Stimulated activated CD4-positive, alpha-beta T cell treated with anti-CD3 and anti-CD28 coated beads, Interleukin-15, amount 100 ng/mL, for 48 hours (primary cell): ENCODE measurements around the gene RPS5.
A peak's percentile ranks its signal among the peaks of the same experiment; 100 is the strongest.
"Not testable (repeated sequence)": the region's sequence is repeated elsewhere in the genome, so short reads cannot be mapped to it uniquely, and the experiment has no call there.

ENCODE experiments used
- DNase-seq, 2 donors: peaks; one replicate each; pipeline ENCODE4 v3.0.0-alpha.2; 2020; ENCODE audit warnings: low read depth in 2 of 2

The RPS5 gene

DNA sequence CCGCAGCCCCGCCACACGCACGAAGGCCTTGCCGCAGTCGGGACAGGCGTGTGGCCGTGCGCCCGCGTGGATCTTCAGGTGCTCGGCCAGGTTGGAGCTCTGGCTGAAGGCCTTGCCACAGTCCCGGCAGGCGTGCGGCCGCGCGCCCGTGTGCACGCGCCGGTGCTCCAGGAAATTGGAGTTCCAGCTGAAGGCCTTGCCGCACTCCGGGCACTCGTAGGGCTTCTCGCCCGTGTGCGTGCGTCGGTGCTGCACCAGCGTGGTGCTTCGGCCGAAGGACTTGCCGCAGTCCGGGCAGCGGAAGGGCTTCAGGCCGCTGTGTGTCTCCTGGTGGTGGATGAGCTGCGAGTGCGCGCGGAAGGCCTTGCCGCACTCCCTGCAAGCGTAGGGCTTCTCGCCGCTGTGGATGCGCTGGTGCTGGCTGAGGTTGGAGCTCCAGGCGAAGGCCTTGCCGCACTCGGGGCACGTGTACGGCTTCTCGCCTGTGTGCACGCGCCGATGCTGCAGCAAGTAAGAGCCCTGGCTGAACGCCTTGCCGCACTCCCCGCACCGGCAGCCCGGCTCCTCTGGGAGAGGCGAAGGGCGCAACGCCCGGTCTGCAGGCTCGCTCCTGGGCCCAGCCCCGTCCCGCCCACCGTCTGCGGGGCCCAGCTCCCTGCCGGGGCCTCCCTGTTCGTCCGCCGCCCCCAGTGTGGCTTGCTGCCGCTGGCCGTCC lies 30.1 kb upstream of the RPS5 start:
- no peak for DNase-seq

DNA sequence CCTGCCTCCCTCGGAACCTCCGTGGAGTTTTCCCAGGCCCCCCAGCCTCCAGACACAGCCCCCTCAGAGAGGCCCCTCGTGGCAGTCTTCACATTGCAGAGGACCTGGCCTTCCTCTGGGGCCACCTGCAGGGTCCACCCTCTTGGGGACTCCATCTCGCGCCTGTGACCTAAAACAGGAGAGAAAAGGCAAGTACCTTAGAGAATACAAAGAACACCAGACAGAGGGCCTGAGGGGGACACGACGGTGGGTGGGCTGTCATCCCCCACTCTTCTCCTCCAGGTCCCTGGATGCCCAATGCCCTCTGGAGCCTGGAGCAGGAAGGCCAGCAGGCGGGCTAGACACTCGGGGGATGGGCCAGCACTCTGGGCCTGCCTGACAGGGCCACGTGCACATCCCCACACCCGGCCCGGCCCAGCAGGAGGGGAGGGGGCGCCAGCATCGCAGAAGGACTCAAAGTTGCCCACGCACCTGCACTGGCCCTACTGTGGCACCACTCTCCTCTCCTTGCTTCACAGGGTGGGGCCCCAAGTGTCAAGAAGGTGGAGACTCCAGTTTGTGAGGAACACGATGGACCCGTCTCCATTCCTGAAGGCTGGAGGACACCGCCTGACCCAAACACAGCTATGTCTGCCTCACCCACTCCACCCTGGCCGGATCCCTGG lies 29.5 kb upstream of the RPS5 start:
- DNase-seq, result no peak

DNA sequence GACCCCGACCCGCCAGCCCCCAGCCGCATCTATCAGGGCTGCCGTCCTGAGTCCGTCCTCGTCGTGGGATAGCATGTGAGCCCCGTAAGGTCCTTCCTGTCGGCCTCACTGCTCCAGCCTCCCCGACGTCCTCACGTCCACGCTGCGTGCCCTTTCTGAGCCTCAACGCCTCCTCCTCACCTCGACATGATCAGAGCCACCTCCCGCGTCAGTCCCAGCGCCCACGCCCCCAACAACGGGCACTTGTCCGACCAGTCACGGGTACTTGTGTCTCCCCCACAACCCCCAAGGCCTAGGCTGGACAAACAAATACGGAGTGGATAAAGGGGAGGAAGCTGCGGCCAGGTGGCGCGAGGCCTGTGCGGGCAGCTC lies 25.2 kb upstream of the RPS5 start:
- DNase-seq, result peak in 1 of 2 donors; percentile 35

DNA sequence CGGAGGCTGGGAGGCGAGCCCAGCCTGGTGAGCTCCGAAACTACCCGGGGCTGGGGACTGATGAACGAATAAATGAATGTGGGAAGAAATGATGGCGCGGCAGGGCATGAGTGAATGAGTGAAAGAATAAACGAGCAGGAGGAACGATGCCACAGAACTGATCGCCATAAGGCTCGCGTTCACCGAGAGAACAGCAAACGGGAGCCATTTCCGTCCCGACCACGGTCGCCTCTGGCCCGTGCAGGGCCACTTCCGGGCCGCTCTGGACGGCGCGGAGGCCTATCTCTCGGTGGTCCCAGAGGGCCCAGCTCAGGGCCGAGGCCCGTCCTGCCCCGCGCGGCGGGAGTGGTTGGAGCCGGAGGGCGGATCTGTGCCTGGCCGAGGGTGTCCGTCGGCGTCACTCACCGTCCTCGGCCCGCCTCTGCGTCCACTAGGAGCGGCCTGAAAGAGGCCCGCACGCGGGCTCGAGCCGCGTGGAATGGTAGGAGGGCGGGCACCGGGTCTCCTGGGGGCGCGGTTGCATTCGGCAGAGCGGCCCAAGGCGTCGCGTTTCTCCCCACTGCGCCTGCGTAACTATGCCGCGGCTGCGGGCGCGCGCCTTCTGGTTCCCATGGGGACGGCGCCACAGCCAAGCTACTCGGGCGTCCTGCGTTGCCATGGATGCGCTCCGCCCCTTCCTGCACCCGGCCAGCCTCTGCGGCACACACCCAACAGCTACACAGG lies 24.6 kb upstream of the RPS5 start, which contains the start of gene ZNF497:
Gene ZNF497, minus strand, starts transcription at position 480 of the 723 bp plus-strand sequence. CDS start 5,116 bp downstream, outside the sequence.
- DNase-seq, result peak; percentile 92 to 96

DNA sequence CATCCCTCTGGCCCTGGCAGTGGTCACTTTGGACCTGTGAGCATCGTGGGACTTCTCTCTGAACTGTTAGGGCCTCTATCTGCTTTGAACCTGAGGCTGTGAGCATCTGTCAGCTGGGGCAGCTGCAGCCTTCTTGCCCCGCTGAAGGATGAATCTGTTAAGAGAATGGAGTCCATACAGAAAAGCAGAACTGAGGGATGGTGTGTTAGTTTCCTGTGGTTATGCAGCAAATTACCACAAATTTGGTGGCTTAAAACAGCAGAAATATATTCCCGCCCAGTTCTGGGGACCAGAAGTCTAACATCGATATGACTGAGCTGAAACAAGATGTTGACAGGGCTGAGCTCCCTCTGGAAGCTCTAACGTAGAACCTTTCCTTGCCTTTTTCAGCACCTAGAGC lies 22.9 kb upstream of the RPS5 start:
- DNase-seq, result no peak

DNA sequence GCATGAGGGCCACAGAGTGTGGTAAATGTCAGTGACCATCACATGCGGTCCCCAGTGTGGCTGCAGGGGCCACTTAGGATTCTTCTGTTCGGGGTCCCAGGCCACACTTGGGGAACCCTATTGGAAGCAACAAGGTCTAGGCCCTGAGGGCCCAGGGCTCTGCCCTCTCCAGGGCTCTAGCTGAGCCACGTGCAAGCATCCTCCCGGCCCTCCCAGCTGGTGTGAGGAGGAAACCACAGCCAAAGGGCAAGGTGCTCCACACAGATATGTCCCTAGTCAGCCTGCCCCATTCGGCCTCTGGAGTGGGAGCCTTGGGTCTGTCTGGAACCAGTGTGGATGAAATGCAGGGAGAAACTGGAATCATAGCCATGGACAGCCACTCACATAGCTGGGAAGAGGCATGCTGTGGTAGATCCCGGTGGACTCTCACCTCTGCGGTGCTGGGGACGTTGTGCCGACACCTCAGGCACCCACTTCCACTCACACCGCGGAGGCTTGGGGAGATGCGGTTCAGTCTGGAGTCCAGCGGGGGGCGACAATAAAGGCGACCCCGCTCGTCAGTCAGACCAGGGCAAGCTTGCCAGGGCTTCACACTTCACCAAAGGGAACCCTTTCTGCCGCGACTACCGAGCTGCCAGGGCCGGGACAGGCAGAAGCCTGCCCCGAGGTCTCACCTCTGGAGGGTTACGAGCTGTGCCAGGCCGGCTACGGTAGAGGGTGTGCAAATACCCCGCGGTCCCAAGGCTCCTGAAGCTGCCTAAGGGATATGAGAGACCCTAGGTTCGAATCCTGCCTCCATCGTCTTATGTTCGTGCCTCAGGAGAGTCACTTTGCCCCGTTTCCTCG lies 20.3 kb upstream of the RPS5 start:
- no peak for DNase-seq

DNA sequence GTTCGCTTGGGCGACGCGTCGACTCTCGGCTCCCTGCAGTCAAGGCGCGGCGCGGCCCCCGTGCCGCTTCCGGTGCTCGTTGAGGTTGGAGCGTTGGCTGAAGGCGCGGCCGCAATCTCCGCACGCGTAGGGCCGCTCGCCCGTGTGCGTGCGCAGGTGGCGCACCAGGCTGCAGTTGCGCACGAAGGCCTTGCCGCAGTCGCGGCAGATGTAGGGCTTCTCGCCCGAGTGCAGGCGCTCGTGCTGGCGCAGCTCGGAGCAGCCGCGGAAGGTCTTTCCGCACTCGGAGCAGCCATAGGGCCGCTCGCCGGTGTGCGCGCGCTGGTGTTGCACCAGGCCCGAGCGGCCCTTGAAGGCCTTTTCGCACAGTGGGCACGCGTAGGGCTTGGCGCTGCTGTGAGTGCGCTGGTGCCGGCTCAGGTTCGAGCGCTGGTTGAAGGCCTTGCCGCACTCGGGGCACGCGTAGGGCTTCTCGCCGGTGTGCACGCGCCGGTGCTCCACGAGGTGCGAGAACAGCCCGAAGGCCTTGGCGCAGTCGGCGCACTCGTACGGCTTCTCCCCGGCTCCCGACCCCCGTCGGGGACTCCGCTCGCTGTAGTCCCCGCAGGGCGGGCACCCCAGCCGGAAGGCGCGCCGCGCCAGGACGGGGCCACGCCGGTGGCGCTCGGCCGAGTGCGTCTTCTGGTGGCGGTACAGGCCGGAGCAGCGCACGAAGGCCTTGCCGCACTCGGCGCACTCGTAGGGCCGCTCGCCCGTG lies 19.2 kb upstream of the RPS5 start:
- DNase-seq, result no peak

DNA sequence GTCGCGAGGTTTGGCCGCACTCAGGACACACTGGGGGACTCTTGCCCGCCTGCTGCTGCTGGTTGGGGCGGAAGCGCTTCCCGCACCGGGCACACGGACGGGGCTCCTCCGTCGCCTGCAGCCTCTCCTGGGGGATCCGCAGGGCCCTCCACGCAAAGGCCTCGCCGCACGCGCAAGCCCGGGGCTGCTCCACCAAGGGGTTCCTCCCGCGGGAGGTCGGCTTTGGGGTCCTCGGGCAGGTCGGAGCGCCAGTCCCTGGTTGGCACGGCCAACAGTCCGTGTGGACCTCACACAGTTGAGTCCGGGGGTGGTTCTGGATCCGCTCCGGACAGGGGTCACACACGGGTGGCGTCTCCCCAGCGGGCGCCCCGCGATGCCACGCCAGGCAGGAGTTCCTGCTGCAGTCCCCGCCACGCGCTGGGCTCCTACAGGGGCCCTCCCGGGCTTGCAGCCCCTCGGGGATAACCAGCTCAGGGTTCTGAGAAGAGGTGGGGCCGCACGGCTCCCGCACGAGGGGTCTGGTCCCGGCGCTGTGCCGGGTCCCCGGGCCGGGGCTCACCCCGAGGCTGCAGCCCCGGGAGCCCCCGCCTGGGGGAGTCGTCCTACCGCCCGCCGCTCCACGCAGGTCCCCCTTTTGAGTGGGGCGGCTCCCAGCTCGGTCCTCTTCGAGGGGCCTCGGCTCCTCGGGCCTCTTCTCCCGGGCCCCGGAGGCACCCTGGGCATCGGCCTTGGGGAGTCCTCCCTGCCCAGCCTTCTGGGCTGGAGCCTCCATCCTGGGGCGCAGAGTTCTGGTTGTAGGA lies 18.3 kb upstream of the RPS5 start:
- DNase-seq, result no peak

DNA sequence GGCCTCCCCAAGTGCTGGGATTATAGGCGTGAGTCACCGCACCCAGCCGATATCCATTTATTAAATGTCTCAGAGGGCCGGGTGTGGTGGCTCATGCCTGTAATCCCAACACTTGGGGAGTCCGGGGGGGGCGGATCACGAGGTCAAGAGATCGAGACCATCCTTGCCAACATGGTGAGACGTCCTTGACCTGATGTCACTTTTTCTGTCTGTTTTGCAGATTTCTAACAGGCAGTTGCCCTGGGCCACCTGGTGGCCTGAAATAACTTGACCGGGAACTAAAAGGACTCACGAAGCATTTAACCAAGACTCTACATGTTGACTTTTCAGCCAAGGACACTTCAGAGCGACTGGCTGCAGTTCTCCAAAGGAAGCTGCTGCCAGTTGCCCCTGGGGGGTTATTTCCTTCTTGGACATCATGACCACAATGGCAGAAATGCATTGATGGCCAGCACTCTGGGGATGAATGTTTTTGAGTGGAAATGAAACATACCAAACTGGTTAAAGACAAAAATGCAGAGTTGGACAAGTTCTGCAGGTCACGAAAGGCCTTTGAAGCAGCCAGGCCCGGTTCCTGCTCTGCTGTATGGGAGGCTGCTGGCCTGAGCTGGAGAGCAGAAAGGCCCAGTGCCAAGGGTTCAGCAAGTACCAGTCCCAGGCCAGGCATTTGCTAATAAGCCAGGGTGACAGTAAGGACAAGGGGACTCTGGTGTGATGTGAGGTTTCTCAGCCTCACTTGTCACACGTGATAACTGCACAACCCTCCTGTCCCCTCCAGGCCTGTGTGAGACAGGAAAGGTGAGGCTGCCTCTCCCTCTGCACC lies 14.5 kb upstream of the RPS5 start:
- no peak for DNase-seq

DNA sequence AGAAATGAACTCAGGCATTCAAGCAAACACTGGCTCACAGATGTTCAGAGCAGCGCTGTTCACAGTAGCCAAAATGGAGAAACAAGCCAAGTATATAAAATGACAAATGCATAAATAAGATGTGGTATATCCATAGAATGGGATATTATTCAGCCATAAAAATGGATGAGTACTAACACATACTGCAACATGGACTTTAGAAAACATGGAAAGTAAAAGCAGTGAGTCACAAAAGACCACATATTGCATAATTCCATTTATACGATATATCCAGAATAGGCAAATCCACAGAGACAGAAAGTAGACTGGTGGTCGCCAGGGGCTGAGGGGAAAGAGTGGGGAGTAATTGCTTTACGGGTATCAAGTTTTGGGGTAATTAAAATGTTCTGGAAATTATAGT lies 12.9 kb upstream of the RPS5 start:
- no peak for DNase-seq

DNA sequence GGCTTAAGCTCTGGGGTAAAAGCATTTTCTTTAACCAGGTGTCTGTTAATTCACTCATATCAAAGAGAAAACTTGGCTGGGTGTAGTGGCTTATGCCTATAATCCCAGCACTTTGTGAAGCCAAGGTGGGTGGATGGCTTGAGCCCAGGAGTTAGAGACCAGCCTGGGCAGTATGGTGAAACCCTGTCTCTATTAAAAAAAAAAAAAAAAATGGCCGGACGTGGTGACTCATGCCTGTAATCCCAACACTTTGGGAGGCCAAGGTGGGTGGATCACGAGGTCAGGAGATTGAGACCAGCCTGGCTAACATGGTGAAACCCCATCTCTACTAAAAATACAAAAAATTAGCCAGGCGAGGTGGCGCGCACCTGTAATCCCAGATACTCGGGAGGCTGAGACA lies 10.3 kb upstream of the RPS5 start:
- DNase-seq, result not testable (repeated sequence)

DNA sequence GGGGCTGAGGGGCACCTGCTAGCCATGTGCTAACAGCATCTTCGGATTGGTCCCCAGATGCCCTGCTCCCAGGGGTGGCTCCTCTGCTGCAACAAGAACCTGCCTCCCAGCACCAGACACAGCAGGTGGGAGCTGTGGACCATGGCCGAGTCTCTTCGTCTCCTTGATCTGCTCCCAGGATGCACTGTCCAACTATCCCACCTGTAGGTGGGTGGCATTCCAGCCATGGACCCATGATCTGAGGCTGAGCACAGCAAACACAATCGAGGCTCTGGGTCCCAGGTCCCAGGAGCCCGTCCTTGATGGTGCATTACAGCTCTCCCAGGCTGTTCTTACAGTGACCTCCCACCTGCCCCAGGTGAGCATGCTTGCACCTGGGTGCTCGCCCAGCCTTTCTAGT lies 7.8 kb upstream of the RPS5 start:
- no peak for DNase-seq

DNA sequence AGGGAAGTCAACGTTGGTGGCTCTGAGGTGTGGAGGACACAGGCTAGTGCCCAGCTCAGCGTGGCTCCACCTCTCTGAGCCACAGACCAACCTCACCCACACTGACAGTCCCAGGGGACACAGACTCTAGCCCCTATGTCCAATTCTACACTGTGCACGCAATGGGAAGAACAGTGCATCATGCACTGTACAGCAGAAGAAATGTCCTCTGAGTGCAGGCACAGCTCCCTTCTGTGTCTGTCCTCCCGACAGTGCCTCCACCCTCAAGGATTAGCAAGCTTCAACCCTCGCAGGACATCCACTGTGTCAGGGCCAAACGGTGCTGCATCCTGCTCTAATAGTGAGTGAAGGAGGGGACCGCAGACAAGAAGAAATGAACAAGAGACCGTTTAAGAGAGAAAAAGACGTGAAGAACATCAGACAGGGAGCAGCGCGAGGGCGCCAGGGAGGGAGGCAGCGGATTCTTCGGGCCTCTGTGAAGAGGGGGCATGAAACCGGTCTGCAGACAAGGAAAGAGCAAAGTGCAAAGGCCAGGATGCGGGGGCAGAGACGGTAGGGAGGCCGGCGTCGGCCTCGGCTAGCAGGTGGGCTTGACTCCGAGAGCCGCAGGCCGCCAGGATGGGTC lies 6.9 kb upstream of the RPS5 start:
- no peak for DNase-seq

DNA sequence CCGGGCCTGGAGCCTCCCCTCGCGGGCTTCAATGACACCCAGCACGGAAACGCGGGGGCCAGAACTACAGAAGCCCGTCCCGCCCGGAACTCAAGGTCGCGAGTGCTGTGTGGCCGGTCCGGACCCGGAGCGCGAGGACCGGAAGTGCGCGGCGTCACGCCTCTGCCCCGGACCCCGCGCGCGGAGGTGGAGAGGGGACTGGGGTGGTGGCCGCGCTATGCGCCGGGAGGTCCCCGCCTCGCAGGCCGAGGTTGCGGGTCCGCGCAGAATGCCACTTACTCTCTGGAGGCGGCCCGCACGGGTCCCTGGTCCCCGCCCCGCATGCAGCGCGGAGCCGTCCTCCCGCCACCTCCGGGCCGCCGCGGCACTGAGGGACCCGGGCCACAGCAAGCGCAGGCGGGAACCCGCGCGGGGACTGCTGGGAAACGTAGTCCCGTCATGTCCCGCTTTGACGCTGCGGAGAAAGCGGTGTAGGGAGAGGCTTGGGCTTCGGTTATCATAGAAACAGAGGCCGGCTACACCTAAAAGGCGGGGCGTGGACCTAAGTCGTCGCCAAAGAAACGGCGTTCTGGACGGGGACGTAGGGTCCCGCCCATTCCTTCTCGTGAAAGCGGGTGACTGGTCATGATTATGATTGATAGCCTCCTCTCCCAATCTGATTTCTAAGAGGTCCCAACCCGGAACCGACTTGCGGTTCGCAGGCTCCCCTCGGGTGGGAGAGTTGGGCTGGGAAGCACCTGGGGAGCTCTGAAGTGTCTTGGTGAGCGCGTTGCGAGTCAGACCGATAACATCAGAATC lies 6.2 kb upstream of the RPS5 start, which contains the start of gene ZNF837:
Gene ZNF837, minus strand, starts transcription at position 369 of the 798 bp plus-strand sequence. CDS start 11,698 bp downstream, outside the sequence.
- peak; percentile 96 to 99 for DNase-seq

DNA sequence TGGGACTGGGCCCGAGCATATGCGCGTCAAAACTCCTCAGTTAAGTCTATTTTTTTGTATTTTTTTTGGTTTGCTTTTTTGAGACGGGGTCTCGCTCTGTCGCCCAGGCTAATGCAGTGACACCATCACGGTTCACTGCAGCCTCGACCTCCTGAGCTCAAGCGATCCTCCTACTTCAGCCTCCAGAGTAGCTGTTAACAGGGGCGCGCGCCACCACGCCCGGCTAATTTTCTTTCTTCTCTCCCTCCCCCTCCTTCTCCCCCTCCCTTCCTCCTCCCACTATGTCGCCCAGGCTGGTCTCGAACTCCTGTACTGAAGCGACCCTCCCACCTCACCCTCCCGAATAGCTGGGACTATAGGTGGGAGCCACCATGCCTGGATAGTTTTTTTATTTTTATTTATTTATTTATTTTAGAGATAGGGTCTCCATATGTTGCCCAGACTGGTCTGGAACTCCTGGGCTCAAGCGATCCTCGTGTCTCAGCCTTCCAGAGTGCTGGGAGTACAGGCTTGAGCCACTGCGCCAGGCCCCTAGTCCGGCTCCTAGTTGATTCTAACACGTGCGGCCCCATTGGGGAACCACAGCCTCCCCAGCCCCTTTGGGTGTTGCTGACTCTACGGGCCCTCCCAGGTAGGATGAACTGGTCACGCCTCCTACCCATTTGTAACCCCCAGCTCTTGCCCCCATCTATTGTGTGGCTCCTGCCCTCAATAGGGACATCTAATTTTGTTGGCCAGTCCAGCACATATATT lies 5.4 kb upstream of the RPS5 start:
- DNase-seq, result no peak

DNA sequence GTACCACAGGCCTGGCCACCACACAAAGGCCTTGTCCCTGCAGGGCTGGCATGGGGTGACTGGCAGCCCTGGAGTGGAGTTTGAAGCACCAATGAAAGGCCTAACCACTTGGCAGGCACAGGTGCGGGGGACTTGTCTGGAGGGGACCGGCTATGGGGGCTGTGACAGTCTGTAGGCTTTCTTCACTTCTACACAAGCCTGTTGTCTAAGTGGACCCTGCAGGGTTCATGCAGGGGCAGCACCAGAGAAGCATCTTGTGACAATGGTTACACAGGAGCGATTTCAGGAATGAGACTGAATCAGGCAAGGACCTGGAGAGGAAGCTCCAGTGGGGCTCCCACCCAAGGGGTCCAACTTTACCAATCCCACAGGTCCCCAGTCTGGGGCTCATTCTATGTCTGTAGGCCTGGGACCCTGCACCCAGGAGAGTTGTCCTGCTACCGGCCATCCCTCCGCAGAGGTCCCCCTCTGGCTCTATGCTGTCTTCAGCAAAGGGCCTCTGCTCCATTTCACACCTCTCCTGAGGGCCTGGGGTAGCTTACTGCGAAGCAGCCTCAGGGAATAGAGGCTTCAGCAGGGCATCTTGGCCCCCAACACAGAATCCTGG lies 4.0 kb upstream of the RPS5 start:
- DNase-seq, result no peak
